Adrenal gland (tissue), 5 donors: ENCODE data around the gene NOVA1.

ENCODE experiments used
- CTCF ChIP-seq, 6 experiments: fragments of 450-650 bp in 4 of 6; fragments of 200-600 bp in 2 of 6; sonication (generic) in 1 of 6; IDR thresholded peaks; 1 replicate in 5 of 6; 2 replicates in 1 of 6; pipeline versions ENCODE4 v1.5.1 to v1.8.0; 2016 to 2021; ENCODE audit warnings: antibody characterized with exemption in 6 of 6, mild to moderate bottlenecking in 2 of 6, moderate library complexity in 1 of 6
- POLR2A ChIP-seq, 2 donors: fragments of 450-650 bp; IDR thresholded peaks; one replicate each; pipeline ENCODE4 v1.6.1; 2017; ENCODE audit warnings: antibody characterized with exemption in 2 of 2, mild to moderate bottlenecking in 2 of 2, moderate library complexity in 1 of 2
- donor health status: DM: no; HTN: no; CAD: no.

DNA sequence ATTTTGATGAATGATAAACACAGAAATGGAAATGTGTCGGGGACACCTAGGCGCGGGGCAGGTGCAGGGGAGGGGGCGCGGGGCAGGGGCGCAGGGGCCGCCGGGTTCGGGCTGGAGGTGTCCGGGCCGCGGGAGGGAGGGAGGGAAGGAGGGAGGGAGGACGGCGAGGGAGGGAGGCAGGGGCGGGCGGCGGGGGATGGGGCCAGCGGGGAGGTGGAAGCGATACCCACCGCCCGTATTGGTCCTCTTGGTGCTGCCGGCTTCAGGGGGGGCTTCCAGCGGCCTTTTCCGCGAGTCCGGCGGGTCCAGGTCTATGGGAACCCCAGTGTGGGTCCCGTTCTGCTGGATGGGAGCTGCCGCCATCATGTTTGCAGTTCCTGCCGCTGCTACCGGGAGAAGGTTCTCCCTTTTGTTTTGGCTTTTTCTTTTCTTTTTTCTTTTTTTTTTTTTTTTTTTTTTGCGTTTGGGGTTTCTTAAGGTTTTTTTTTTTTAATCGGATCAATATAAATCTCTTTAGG is 703 bp downstream of the NOVA1 start:
- TF ChIP-seq POLR2A (IDR thresholded peaks at IDR 0.05) (no peak), CTCF (IDR thresholded peaks at IDR 0.05) (no peak)
